Activated CD4-positive, alpha-beta T cell treated with anti-CD3 and anti-CD28 coated beads for 36 hours (primary cell): ENCODE results near the gene SLC39A10. TPM values are rescaled to one million over a fixed set of nuclear protein-coding genes. Genes with fewer than 3 reads are reported as not detected.

ENCODE experiments used
- ATAC-seq: fragments of 200-7000 bp; cut with Tn5 transposase; one replicate; pipeline ENCODE4 v1.10.0; 2021; ENCODE audit warnings: mild to moderate bottlenecking, moderate library complexity
- CTCF ChIA-PET: fragments of 350-600 bp; sonication (Branson Sonifier 250); formaldehyde crosslinking; loops from one replicate; lab custom pipeline; 2021; ENCODE audit warnings: antibody characterized with exemption; lab: Charles Lee
- POLR2A ChIA-PET: fragments of 350-600 bp; sonication (Branson Sonifier 250); formaldehyde crosslinking; loops from one replicate; lab custom pipeline; 2021; ENCODE audit warnings: antibody characterized with exemption, inconsistent platforms; lab: Charles Lee
- DNase-seq: peaks from one replicate; pipeline ENCODE4 v3.0.0-alpha.2; 2020
- H3K27ac Mint-ChIP-seq: one replicate; pipeline ENCODE4 v1.8.0; 2021; ENCODE audit warnings: mixed read lengths
- H3K27me3 Mint-ChIP-seq: one replicate; pipeline ENCODE4 v1.8.0; 2021; ENCODE audit warnings: mixed read lengths
- H3K36me3 Mint-ChIP-seq: one replicate; pipeline ENCODE4 v1.8.0; 2021; ENCODE audit warnings: low read depth, mixed read lengths
- H3K4me1 Mint-ChIP-seq: one replicate; pipeline ENCODE4 v1.8.0; 2021; ENCODE audit warnings: mixed read lengths
- H3K4me3 Mint-ChIP-seq: one replicate; pipeline ENCODE4 v1.8.0; 2021; ENCODE audit warnings: mild to moderate bottlenecking, moderate library complexity, mixed read lengths
- H3K9me3 Mint-ChIP-seq: one replicate; pipeline ENCODE4 v1.8.0; 2021; ENCODE audit warnings: low read depth, mixed read lengths
- intact Hi-C, 2 experiments: fragments of 100-400 bp; cut with DNase I in 1 of 2; cut with micrococcal nuclease in 1 of 2; formaldehyde crosslinking; loops; one replicate each; pipeline versions ENCODE4 v1.14.2 to v1.15.1; 2022 to 2024; cut with DNase I, micrococcal nuclease
- total RNA-seq, 2 experiments: library from RNA; stranded (reverse); gene quantifications; one replicate each; pipeline ENCODE4 v1.2.3, GENCODE V29; 2021

Gene SLC39A10
- total RNA-seq, 2 experiments from 2014 or later, result 24.0 to 27.8 TPM

DNA sequence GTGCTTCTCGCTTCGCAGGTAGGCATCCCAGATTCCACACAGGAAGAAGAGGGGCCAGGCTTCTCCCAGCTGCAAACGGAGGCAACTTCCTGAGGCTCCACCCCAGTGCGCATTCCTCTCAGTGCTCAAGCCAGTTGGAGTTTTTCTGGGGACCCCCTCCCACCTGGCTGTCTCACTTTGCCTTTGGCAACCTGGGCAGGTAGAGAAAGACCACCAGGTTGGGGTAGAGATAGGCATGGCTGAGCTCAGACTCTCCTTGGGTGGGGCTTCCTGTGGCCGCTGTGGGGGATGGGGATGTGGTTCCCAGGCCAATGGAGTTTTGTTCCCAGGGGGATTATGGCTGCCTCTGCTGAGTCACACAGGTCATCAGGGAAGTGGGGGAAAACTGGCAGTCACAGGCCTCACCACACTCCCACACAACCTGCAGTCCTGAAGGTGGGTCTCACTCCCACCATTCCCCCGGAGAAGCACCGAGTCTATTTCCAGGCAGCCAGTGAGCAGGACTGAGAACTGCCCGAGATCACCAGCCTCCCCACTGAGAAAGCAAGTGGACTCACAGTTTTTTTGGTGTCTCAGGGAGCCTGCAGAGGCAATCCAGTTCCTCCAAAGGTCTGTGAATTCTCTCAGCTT is 38.1 kb downstream of the SLC39A10 start:
- CTCF ChIA-PET, result interaction anchor here (0.7 kb wide), 1 partner anchor 757 kb away, joined by 3 read pairs; no protein-coding TSS in a partner anchor
- DNase-seq (no peak), ATAC-seq (no peak)
- Mint-ChIP-seq H3K36me3 (peaks cover 67% of the 10 kb centered on the region), H3K27ac (no peak overlapping the region), H3K4me1 (peaks cover 33% of the 10 kb centered on the region), H3K27me3 (no peaks in the 10 kb centered on the region), H3K9me3 (peaks cover 38% of the 10 kb centered on the region), H3K4me3 (no peak overlapping the region)
- POLR2A ChIA-PET, result no interaction called here
- intact Hi-C loops, result no loop called here

DNA sequence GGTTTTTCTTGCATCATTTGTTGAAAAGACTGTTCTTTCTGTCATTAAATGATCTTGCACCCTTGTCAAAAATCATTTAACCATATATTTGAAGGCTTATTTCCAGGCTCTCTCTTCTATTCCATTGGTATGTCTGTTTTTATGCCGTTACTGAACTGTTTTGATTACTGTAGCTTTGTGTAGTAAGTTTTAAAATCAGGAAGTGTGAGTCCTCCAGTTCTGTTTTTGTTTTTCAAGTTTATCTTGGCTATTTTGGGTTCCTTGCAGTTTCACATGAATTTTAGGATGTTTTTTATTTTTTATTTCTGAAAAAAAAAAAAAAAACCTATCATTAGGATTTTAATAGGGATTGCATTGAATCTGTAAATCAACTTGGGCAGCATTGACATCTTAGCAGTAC is 39.0 kb downstream of the SLC39A10 start:
- ATAC-seq, result no peak
- H3K36me3 Mint-ChIP-seq, result peaks cover 65% of the 10 kb centered on the region
- ChIA-PET CTCF (no interaction called here), POLR2A (no interaction called here)
- peaks cover 33% of the 10 kb centered on the region for H3K4me1 Mint-ChIP-seq
- intact Hi-C loops, result no loop called here
- DNase-seq, result no peak
- no peaks in the 10 kb centered on the region for H3K27me3 Mint-ChIP-seq
- no peak overlapping the region for H3K4me3 Mint-ChIP-seq
- H3K9me3 Mint-ChIP-seq, result peaks cover 37% of the 10 kb centered on the region
- H3K27ac Mint-ChIP-seq, result no peak overlapping the region

DNA sequence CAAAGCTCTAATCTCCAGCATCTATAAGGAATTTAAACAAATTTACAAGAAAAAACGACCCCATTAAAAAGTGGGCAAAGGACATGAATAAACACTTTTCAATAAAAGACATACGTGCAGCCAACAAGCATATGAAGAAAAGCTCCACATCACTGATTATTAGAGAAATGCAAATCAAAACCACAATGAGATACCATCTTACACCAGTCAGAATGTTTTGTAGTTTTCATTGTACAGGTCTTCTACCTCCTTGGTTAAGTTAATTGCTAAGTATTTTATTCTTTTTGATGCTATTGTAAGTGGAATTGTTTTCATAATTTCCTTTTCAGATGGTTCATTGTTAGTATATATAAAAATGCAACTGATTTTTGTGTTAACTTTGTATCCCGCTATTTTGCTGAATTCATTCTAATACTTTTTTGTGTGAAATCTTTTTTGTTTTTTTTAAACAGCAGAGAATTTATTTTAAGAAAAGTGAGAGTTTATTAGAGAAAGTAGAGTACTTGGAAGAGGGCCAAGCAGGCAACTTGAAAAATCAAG is 40.7 kb downstream of the SLC39A10 start:
- POLR2A ChIA-PET, result no interaction called here
- no peak for ATAC-seq
- Mint-ChIP-seq H3K27me3 (no peaks in the 10 kb centered on the region), H3K4me3 (no peak overlapping the region), H3K9me3 (peaks cover 34% of the 10 kb centered on the region), H3K4me1 (peaks cover 20% of the 10 kb centered on the region), H3K36me3 (peaks cover 68% of the 10 kb centered on the region), H3K27ac (no peak overlapping the region)
- intact Hi-C loops, result no loop called here
- CTCF ChIA-PET, result no interaction called here
- no peak for DNase-seq

DNA sequence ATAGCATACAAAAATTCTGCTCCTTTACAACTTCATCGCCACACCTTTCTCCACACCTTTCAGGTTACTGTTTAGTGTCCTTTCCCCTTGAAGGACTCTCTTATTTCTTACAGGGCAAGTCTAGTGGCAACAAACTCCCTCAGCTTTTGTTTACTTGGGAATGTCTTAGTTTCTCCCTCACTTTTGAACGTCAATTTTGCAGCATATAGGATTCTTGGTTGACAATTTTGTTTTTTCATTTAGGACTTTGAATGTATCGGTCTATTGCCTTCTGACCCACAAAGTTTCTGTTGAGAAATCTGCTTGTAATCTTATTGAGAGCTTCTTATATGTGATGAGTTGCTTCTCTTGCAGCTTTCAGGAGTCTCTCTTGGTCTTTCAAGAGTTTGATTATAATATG is 43.5 kb downstream of the SLC39A10 start:
- intact Hi-C loops, result no loop called here
- peaks cover 13% of the 10 kb centered on the region for H3K4me1 Mint-ChIP-seq
- ATAC-seq, result no peak
- no peak overlapping the region for H3K4me3 Mint-ChIP-seq
- ChIA-PET POLR2A (interaction anchor here (0.6 kb wide), 1 partner anchor 234 kb away, joined by 3 read pairs; no protein-coding TSS in a partner anchor), CTCF (no interaction called here)
- H3K9me3 Mint-ChIP-seq, result peaks cover 22% of the 10 kb centered on the region
- H3K36me3 Mint-ChIP-seq, result peaks cover 52% of the 10 kb centered on the region
- H3K27ac Mint-ChIP-seq, result no peak overlapping the region
- no peak for DNase-seq
- H3K27me3 Mint-ChIP-seq, result no peaks in the 10 kb centered on the region

DNA sequence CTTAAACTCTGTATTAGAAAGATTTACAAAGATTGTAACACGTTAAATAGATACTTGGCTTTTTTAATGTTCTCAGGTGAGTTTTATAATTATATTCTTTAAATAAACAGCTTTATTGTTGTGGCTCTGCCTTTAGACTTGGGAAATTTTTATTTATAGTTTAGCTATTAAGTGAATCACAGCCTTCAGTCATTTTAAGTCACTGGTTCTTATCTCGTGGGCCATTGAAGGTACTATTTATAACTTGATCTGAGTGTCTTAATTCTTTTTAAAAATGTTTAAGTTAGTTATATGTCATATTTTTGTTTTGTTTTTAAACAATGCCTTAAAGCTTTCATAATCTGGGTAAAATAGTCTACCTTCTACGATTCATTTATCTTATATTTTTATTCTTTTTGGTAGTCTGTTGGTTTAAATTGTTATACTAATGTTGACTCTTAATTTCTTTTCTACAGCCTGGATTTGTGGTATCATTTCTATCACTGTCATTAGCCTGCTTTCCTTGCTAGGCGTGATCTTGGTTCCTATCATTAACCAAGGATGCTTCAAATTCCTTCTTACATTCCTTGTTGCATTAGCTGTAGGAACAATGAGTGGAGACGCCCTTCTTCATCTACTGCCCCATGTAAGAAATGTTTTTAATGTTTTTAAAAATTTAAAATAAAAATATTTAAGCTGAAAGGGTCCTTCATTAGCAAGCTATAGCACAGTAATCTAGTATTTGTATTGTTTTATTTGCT is 49.3 kb downstream of the SLC39A10 start:
- ChIA-PET POLR2A (no interaction called here), CTCF (no interaction called here)
- H3K4me3 Mint-ChIP-seq, result no peak overlapping the region
- DNase-seq (no peak), ATAC-seq (no peak)
- no peaks in the 10 kb centered on the region for H3K27me3 Mint-ChIP-seq
- intact Hi-C loops, result no loop called here
- peaks cover 29% of the 10 kb centered on the region for H3K36me3 Mint-ChIP-seq
- peaks cover under 1% of the 10 kb centered on the region for H3K9me3 Mint-ChIP-seq
- H3K4me1 Mint-ChIP-seq, result peaks cover 2% of the 10 kb centered on the region
- no peak overlapping the region for H3K27ac Mint-ChIP-seq

DNA sequence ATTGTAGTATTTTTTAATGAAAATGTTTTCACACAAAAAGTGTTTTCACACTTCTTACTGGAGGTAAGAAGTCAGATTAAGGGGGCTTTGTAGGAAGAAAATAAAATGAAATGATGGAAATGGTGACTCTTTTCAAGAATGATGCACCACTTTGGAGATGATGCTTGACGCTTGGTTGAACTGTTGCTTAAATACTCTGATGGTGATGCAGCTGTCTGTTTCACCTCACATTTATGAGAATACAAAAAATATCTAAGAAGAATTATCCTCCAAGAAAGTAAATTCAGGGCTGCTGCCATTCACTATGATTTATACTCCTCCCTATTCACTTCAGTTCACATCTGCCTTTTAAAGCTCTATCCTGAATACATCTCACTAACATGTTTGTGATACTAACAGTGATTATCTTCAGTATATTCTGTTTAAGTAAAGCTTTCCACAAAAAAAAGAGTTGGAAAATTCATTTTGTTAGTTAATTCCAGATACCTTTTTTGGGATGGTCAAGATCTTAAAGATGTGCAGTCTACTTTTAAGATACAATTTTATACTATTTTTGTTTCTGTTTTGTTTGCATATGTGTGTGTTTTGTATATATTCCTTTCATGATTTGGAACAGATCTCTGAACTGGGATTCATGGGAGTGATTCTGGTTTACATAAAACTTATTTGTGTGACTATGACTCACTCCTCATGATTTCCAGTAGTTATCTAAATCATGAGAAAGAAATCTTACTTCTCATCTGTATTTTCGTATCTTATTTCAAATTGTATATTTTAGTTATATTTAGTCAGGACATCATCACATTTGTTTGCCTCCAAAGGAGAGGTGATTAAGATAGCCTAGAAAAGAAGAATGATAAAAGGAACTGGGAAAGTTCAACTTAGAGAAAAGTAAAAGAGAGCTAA is 53.1 kb downstream of the SLC39A10 start:
- Mint-ChIP-seq H3K4me1 (no peaks in the 10 kb centered on the region), H3K36me3 (peaks cover 31% of the 10 kb centered on the region), H3K4me3 (no peak overlapping the region), H3K9me3 (no peaks in the 10 kb centered on the region), H3K27me3 (no peaks in the 10 kb centered on the region), H3K27ac (no peak overlapping the region)
- ChIA-PET POLR2A (no interaction called here), CTCF (no interaction called here)
- ATAC-seq (no peak), DNase-seq (no peak)
- intact Hi-C loops, result no loop called here

DNA sequence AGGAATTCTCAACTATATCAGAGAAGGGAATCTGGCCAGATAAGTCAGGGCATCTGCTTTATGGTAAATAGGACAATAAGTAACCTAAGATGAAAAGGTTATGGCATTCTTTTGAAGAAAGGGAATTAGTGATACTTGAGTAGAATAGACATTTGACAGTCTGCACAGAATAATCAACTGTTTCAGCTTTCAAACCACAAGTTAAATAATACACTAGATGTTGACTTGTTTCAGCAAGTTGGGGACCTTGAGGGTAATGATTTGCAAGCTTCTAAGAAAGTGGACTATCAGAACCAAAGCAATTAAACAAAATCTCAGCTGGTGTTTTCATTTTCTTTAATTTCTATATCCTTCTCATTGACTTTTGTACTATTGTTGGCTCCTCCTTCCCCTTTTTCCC is 54.5 kb downstream of the SLC39A10 start:
- DNase-seq (no peak), ATAC-seq (no peak)
- intact Hi-C loops, result no loop called here
- Mint-ChIP-seq H3K4me1 (no peaks in the 10 kb centered on the region), H3K9me3 (no peaks in the 10 kb centered on the region), H3K36me3 (peaks cover 34% of the 10 kb centered on the region), H3K4me3 (no peak overlapping the region), H3K27me3 (no peaks in the 10 kb centered on the region), H3K27ac (no peak overlapping the region)
- POLR2A ChIA-PET, result no interaction called here
- CTCF ChIA-PET, result interaction anchor here (0.8 kb wide), 1 partner anchor 25 kb away, joined by 3 read pairs; no protein-coding TSS in a partner anchor

DNA sequence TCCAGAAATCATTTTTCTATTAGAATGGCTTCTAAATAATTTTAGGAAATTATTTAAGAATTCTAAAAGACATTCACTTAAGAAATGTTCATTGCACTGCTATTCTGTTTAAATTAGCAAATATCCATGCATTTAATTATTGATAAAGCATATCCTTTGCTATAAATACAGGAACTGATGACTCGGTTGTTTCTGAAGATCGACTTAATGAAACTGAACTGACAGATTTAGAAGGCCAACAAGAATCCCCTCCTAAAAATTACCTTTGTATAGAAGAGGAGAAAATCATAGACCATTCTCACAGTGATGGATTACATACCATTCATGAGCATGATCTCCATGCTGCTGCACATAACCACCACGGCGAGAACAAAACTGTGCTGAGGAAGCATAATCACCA is 59.4 kb downstream of the SLC39A10 start:
- ChIA-PET CTCF (no interaction called here), POLR2A (no interaction called here)
- intact Hi-C loops, result no loop called here
- Mint-ChIP-seq H3K9me3 (no peaks in the 10 kb centered on the region), H3K36me3 (peaks cover 43% of the 10 kb centered on the region), H3K4me1 (peaks cover 5% of the 10 kb centered on the region), H3K27me3 (no peaks in the 10 kb centered on the region), H3K27ac (no peak overlapping the region), H3K4me3 (no peak overlapping the region)
- DNase-seq, result no peak
- ATAC-seq, result no peak

DNA sequence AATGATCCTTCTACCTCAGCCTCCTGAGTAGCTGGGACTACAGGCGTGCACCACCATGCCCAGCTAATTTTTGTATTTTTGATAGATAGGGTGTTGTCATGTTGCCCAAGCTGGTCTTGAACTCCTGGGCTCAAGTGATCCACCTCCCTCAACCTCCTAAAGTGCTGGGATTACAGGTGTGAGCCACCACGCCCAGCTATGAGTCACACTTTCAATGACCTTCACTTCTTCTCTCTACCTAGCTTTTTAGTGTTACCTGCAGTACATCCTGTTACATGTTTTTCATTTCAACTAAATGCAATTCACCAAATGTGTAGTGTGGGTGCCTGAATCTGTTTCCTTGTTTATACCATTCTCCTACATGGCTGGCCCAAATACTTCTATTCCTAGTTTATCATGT is 64.0 kb downstream of the SLC39A10 start:
- Mint-ChIP-seq H3K36me3 (peaks cover 34% of the 10 kb centered on the region), H3K4me3 (no peak overlapping the region), H3K9me3 (no peaks in the 10 kb centered on the region), H3K27me3 (no peaks in the 10 kb centered on the region), H3K4me1 (peaks cover 5% of the 10 kb centered on the region), H3K27ac (no peak overlapping the region)
- DNase-seq (no peak), ATAC-seq (no peak)
- ChIA-PET POLR2A (no interaction called here), CTCF (no interaction called here)
- intact Hi-C loops, result no loop called here

DNA sequence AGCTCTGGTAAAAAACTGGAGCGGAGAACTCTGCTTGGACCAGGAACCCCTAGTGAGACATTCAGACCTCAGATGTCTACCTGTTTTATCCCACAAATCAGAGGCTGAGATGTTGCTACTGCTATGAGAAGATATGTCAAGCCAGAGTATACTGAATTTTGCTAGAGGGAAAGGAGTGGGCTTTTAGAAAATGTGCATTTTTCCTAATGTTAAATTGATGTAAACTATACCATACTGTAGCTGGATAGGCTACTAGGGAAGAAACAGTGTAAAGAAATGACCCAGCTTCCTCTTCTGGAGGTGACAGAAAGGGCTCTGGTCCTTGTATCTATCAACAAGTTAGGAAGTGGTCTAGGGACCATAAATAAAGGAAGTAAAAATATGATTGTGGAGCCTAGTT is 65.0 kb downstream of the SLC39A10 start:
- ChIA-PET CTCF (interaction anchor here (0.8 kb wide), 1 partner anchor 344 kb away, joined by 3 read pairs; no protein-coding TSS in a partner anchor), POLR2A (no interaction called here)
- Mint-ChIP-seq H3K4me1 (peaks cover 5% of the 10 kb centered on the region), H3K36me3 (peaks cover 28% of the 10 kb centered on the region), H3K27me3 (no peaks in the 10 kb centered on the region), H3K27ac (no peak overlapping the region), H3K4me3 (no peak overlapping the region), H3K9me3 (no peaks in the 10 kb centered on the region)
- DNase-seq (no peak), ATAC-seq (no peak)
- intact Hi-C loops, result no loop called here

DNA sequence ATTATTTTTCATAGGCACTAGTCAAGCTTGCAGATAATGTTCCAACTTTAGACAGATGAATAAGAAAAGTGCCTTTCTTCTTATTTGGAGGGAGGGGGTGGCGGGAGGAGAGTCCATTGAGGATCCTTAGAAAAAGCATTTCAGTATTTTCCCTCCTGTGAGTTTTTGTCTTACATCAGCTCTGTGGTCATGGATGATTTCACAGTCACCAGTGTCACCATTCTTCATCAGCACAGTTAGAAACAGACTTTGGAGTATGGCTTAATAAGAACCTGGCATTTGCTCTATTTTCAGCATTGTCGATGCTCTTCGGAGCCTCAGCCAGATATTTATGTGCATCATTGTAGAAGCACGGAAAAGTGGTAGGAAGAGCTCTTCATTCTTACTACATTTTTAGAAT is 70.1 kb downstream of the SLC39A10 start:
- ChIA-PET POLR2A (no interaction called here), CTCF (interaction anchor here (0.6 to 1.5 kb wide), 2 partner anchors 10 to 339 kb away, joined by 3 read pairs; no protein-coding TSS in a partner anchor)
- no peak for ATAC-seq
- intact Hi-C loops, result no loop called here
- Mint-ChIP-seq H3K27me3 (no peaks in the 10 kb centered on the region), H3K27ac (no peak overlapping the region), H3K9me3 (no peaks in the 10 kb centered on the region), H3K4me1 (no peaks in the 10 kb centered on the region), H3K4me3 (no peak overlapping the region), H3K36me3 (peaks cover 39% of the 10 kb centered on the region)
- DNase-seq, result no peak
